Left renal pelvis (tissue), 4 donors: ENCODE measurements around the gene NPNT. TPM values are rescaled to one million over a fixed set of nuclear protein-coding genes. Genes with fewer than 3 reads are reported as not detected.

Experiments
- DNase-seq, 4 donors: peaks; one replicate each; pipeline ENCODE4 v3.0.0-alpha.2; 2013; ENCODE audit warnings: low read depth in 4 of 4, low spot score in 3 of 4
- polyA plus RNA-seq, 4 donors: library from polyadenylated mRNA; unstranded; fragments of 120-200 nt; gene quantifications; one replicate each; pipeline ENCODE4 v1.2.1, GENCODE V29; 2013; ENCODE audit not compliant: insufficient read length in 4 of 4

NPNT gene
- polyA plus RNA-seq, 4 donors: 17.6 to 202 (median 191) TPM

DNA sequence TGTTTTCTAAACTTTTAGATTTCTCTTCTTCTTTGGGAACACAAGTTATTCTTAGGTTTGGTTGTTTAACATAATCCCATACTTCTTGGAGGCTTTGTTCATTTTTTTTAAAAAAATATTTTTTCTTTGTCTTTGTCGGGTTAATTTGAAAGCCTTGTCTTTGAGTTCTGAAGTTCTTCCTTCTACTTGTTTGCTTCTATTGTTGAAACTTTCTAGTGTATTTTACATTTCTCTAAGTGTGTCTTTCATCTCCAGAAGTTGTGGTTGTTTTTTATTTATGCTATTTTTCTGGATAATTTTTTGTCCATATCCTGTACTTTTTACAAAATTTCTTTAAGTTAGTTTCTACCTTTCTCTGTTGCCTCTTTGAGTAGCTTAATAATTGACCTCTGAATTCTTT lies 116.1 kb downstream of the NPNT start:
- no peak for DNase-seq

DNA sequence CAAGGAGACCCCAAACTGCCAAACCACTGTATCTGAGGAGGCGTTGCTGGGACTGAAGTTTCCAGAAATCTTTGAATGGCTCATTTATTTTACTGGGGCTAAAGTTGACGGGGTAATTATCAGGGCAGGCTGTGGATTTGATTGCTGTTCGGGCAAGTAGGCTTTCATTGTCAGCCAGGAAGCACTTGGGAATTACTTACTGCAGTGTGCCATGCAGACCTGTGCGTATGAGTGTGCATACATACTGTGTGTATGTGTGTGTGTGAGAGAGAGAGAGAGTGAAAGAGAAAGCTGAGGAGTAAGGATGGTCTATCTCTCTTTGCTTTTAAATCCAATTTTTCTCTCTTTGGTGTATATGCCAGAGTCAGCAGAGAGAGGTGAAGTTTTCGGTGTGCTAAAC lies 122.7 kb downstream of the NPNT start:
- DNase-seq: no peak

DNA sequence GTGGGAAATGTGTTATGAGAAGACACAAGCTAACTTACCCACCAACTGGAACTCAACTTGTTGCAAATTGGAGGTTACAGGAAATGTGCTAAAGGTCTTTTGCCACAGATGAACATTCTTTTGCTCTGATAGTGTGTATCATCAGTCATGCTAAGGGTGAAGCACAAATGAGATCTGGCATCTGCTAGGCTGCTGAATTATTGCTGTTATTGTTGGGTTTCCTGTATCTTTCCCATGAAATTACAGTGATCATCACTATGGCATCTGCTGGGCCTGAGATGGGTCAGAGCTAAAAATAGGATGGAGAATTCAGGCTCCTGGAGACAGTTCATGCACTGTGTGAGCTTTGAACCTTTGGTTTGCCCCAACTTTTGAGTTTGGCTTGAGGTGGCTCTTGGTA lies 124.5 kb downstream of the NPNT start:
- no peak for DNase-seq

Other genes with a start within 250 kb of the NPNT start
- 10 to 100 TPM; 29.8 to 36.7 (median 32.2) TPM for gene INTS12, start 186.8 kb upstream of the NPNT start, polyA plus RNA-seq
- 10 to 100 TPM; 11.2 to 18.6 (median 17.8) TPM for gene GSTCD, start 186.7 kb upstream of the NPNT start, polyA plus RNA-seq